Measurements from ENCODE around the gene ERCC2. TPM values are rescaled to one million over a fixed set of nuclear protein-coding genes. Genes with fewer than 3 reads are reported as not detected.

ERCC2 gene
- total and polyA plus RNA-seq, 2 of the 8 experiments (the other 6 are each of a cell fraction or from before 2014, with no cell fraction given) = 107 to 117 TPM

- TF ChIP-seq KDM5A (IDR thresholded peaks at IDR 0.05; ENCODE audit: low read length) (peak; percentile 31; the same call in 1 of the 2 replicates), GABPA (IDR thresholded peaks at IDR 0.05; ENCODE audit: borderline replicate concordance, insufficient read depth, low read length) (no peak), TAF1 (IDR thresholded peaks at IDR 0.05; ENCODE audit: low read depth, low read length) (peak; percentile 92), SUZ12 (IDR thresholded peaks at IDR 0.05; ENCODE audit: low read length) (no peak), POLR2AphosphoS5 (IDR thresholded peaks at IDR 0.05; ENCODE audit: low read depth, low read length) (peak; percentile 51), CHD1 (IDR thresholded peaks at IDR 0.05; ENCODE audit: low read depth, low read length) (peak; percentile 95), CHD2 (IDR thresholded peaks at IDR 0.05; ENCODE audit: low read length) (no peak; the same call in 1 of the 2 replicates), RXRA (IDR thresholded peaks at IDR 0.05; ENCODE audit: insufficient read depth, low read depth, low read length) (no peak), SAP30 (IDR thresholded peaks at IDR 0.05; ENCODE audit: insufficient read depth, insufficient replicate concordance, low read length) (peak; percentile 86), ASH2L (IDR thresholded peaks at IDR 0.05; ENCODE audit: low read length) (no peak), CTCF (IDR thresholded peaks at IDR 0.05; ENCODE audit: control extremely low read depth in 1 of 3, insufficient read depth in 1 of 3, low read depth in 1 of 3, low read length in 3 of 3) (no peak), MAX (IDR thresholded peaks at IDR 0.05) (peak; percentile 94), EGR1 (IDR thresholded peaks at IDR 0.05; ENCODE audit: borderline replicate concordance, low read depth, low read length) (peak; percentile 58; the same call in 1 of the 2 replicates), TBP (IDR thresholded peaks at IDR 0.05; ENCODE audit: low read depth, low read length) (peak; percentile 89), MAFK (IDR thresholded peaks at IDR 0.05; ENCODE audit: low read depth, low read length) (no peak), PHF8 (conservative IDR thresholded peaks at IDR 0.05; ENCODE audit: low read depth, low read length) (peak; percentile 69), JUN (IDR thresholded peaks at IDR 0.05; ENCODE audit: low read depth, low read length) (no peak), CREB1 (IDR thresholded peaks at IDR 0.05) (peak; percentile 57), SIX5 (IDR thresholded peaks at IDR 0.05; ENCODE audit: low read depth, low read length) (peak; percentile 56), ZNF274 (IDR thresholded peaks at IDR 0.05; ENCODE audit: borderline replicate concordance, extremely low read depth, low read length) (no peak)
- TF ChIP-seq, protein P1, sequence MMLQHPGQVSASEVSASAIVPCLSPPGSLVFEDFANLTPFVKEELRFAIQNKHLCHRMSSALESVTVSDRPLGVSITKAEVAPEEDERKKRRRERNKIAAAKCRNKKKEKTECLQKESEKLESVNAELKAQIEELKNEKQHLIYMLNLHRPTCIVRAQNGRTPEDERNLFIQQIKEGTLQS (IDR thresholded peaks at IDR 0.05; ENCODE audit: insufficient read depth, low read depth, low read length) = no peak
Measured at GRCh38 chr19:45406226-45407090, 36.1 kb upstream of the ERCC2 start, which contains the start of gene POLR1G (continued).
